ENCODE measurements around the gene FTCD. TPM values are rescaled to one million over a fixed set of nuclear protein-coding genes. Genes with fewer than 3 reads are reported as not detected.
"Not testable (repeated sequence)": the region's sequence is repeated elsewhere in the genome, so short reads cannot be mapped to it uniquely, and the experiment has no call there.

FTCD gene
- total and polyA plus RNA-seq, 9 donors, result 0.47 to 3.4 (median 1.1) TPM

- Histone ChIP-seq H3K4me1 (ENCODE audit: control insufficient read depth, insufficient read depth, low read length) (peaks cover 18% of the 10 kb centered on the region), H3K27me3 (ENCODE audit: control insufficient read depth, insufficient read depth, low read length) (no peaks in the 10 kb centered on the region), H3K36me3 (ENCODE audit: control insufficient read depth, insufficient read depth, low read length) (no peaks in the 10 kb centered on the region), H3K4me3 (ENCODE audit: low read length) (no peak overlapping the region), H3K27ac (ENCODE audit: low read length) (peak overlapping the region; percentile 3), H3K9me3 (replicated peaks; ENCODE audit: control insufficient read depth, low read depth, low read length) (no peaks in the 10 kb centered on the region)
- WGBS (ENCODE audit: insufficient coverage), result 19% methylated on average over 17 of the region's 18 CpGs
- no peak for DNase-seq
Observed at GRCh38 chr21:46152927-46153246, 2.5 kb downstream of the FTCD start.

- H3K27me3 ChIP-seq (ENCODE audit: control insufficient read depth, insufficient read depth, low read length), result no peaks in the 10 kb centered on the region
- no peak for DNase-seq
- H3K36me3 ChIP-seq (ENCODE audit: control insufficient read depth, insufficient read depth, low read length), result no peaks in the 10 kb centered on the region
- peak overlapping the region; percentile 3 for H3K27ac ChIP-seq (ENCODE audit: low read length)
- no peaks in the 10 kb centered on the region for H3K9me3 ChIP-seq (replicated peaks; ENCODE audit: control insufficient read depth, low read depth, low read length)
- 83% methylated on average over 26 of the region's 45 CpGs for WGBS (ENCODE audit: insufficient coverage)
- peaks cover 18% of the 10 kb centered on the region for H3K4me1 ChIP-seq (ENCODE audit: control insufficient read depth, insufficient read depth, low read length)
- no peak overlapping the region for H3K4me3 ChIP-seq (ENCODE audit: low read length)
Observed at GRCh38 chr21:46151989-46152926, 3.1 kb downstream of the FTCD start.

- WGBS (ENCODE audit: insufficient coverage), result 86% methylated on average over 44 of the region's 47 CpGs
- Histone ChIP-seq H3K4me3 (ENCODE audit: low read length) (no peak overlapping the region), H3K27ac (ENCODE audit: low read length) (no peak overlapping the region), H3K4me1 (ENCODE audit: control insufficient read depth, insufficient read depth, low read length) (peaks cover 18% of the 10 kb centered on the region), H3K9me3 (replicated peaks; ENCODE audit: control insufficient read depth, low read depth, low read length) (no peaks in the 10 kb centered on the region), H3K27me3 (ENCODE audit: control insufficient read depth, insufficient read depth, low read length) (no peaks in the 10 kb centered on the region), H3K36me3 (ENCODE audit: control insufficient read depth, insufficient read depth, low read length) (no peaks in the 10 kb centered on the region)
- no peak for DNase-seq
Observed at GRCh38 chr21:46151261-46151988, 4.0 kb downstream of the FTCD start.

GRCh38 chr21:46150491-46151121, 4.8 kb downstream of the FTCD start:
- 76% methylated on average over 17 of the region's 24 CpGs for WGBS (ENCODE audit: insufficient coverage)

GRCh38 chr21:46150073-46150472, 5.3 kb downstream of the FTCD start:
- DNase-seq, result no peak
- Histone ChIP-seq H3K36me3 (ENCODE audit: control insufficient read depth, insufficient read depth, low read length) (no peaks in the 10 kb centered on the region), H3K27ac (ENCODE audit: low read length) (no peak overlapping the region), H3K4me3 (ENCODE audit: low read length) (no peak overlapping the region), H3K9me3 (replicated peaks; ENCODE audit: control insufficient read depth, low read depth, low read length) (no peaks in the 10 kb centered on the region), H3K27me3 (ENCODE audit: control insufficient read depth, insufficient read depth, low read length) (no peaks in the 10 kb centered on the region), H3K4me1 (ENCODE audit: control insufficient read depth, insufficient read depth, low read length) (peaks cover 18% of the 10 kb centered on the region)
- 56% methylated on average over 15 of the region's 19 CpGs for WGBS (ENCODE audit: insufficient coverage)

More at GRCh38 chr21:46150491-46151121, 4.8 kb downstream of the FTCD start:
- Histone ChIP-seq H3K36me3 (ENCODE audit: control insufficient read depth, insufficient read depth, low read length) (no peaks in the 10 kb centered on the region), H3K27me3 (ENCODE audit: control insufficient read depth, insufficient read depth, low read length) (no peaks in the 10 kb centered on the region), H3K27ac (ENCODE audit: low read length) (no peak overlapping the region), H3K4me1 (ENCODE audit: control insufficient read depth, insufficient read depth, low read length) (peaks cover 18% of the 10 kb centered on the region), H3K9me3 (replicated peaks; ENCODE audit: control insufficient read depth, low read depth, low read length) (no peaks in the 10 kb centered on the region), H3K4me3 (ENCODE audit: low read length) (no peak overlapping the region)
- DNase-seq, result no peak

GRCh38 chr21:46149205-46149901, 6.0 kb downstream of the FTCD start:
- DNase-seq, result no peak
- no peaks in the 10 kb centered on the region for H3K36me3 ChIP-seq (ENCODE audit: control insufficient read depth, insufficient read depth, low read length)
- no peaks in the 10 kb centered on the region for H3K9me3 ChIP-seq (replicated peaks; ENCODE audit: control insufficient read depth, low read depth, low read length)
- no peak overlapping the region for H3K27ac ChIP-seq (ENCODE audit: low read length)
- 78% methylated on average over 13 of the region's 22 CpGs for WGBS (ENCODE audit: insufficient coverage)
- no peaks in the 10 kb centered on the region for H3K27me3 ChIP-seq (ENCODE audit: control insufficient read depth, insufficient read depth, low read length)
- peaks cover 18% of the 10 kb centered on the region for H3K4me1 ChIP-seq (ENCODE audit: control insufficient read depth, insufficient read depth, low read length)
- H3K4me3 ChIP-seq (ENCODE audit: low read length), result no peak overlapping the region

- no peaks in the 10 kb centered on the region for H3K36me3 ChIP-seq (ENCODE audit: control insufficient read depth, insufficient read depth, low read length)
- no peaks in the 10 kb centered on the region for H3K9me3 ChIP-seq (replicated peaks; ENCODE audit: control insufficient read depth, low read depth, low read length)
- H3K27me3 ChIP-seq (ENCODE audit: control insufficient read depth, insufficient read depth, low read length), result no peaks in the 10 kb centered on the region
- no peak overlapping the region for H3K4me3 ChIP-seq (ENCODE audit: low read length)
- H3K4me1 ChIP-seq (ENCODE audit: control insufficient read depth, insufficient read depth, low read length), result peaks cover 19% of the 10 kb centered on the region
- H3K27ac ChIP-seq (ENCODE audit: low read length), result no peak overlapping the region
- no peak for DNase-seq
- 85% methylated on average over 11 of the region's 11 CpGs for WGBS (ENCODE audit: insufficient coverage)
Observed at GRCh38 chr21:46148106-46148505, 7.3 kb downstream of the FTCD start.

GRCh38 chr21:46147429-46147828, 8.0 kb downstream of the FTCD start:
- WGBS (ENCODE audit: insufficient coverage), result 74% methylated on average over 10 of the region's 12 CpGs
- H3K27ac ChIP-seq (ENCODE audit: low read length); H3K9me3 ChIP-seq (replicated peaks; ENCODE audit: control insufficient read depth, low read depth, low read length); H3K4me3 ChIP-seq (ENCODE audit: low read length); H3K27me3 ChIP-seq (ENCODE audit: control insufficient read depth, insufficient read depth, low read length); H3K36me3 ChIP-seq (ENCODE audit: control insufficient read depth, insufficient read depth, low read length); DNase-seq: not testable (repeated sequence)
- H3K4me1 ChIP-seq (ENCODE audit: control insufficient read depth, insufficient read depth, low read length), result peaks cover 14% of the 10 kb centered on the region

- H3K4me3 ChIP-seq (ENCODE audit: low read length), result no peak overlapping the region
- H3K27me3 ChIP-seq (ENCODE audit: control insufficient read depth, insufficient read depth, low read length), result peaks cover 7% of the 10 kb centered on the region
- H3K4me1 ChIP-seq (ENCODE audit: control insufficient read depth, insufficient read depth, low read length), result peaks cover 11% of the 10 kb centered on the region
- no peaks in the 10 kb centered on the region for H3K9me3 ChIP-seq (replicated peaks; ENCODE audit: control insufficient read depth, low read depth, low read length)
- no peaks in the 10 kb centered on the region for H3K36me3 ChIP-seq (ENCODE audit: control insufficient read depth, insufficient read depth, low read length)
- no peak overlapping the region for H3K27ac ChIP-seq (ENCODE audit: low read length)
- WGBS (ENCODE audit: insufficient coverage), result 63% methylated on average over 4 of the region's 14 CpGs
- DNase-seq, result no peak
Observed at GRCh38 chr21:46146856-46147255, 8.5 kb downstream of the FTCD start.
